Tongue (tissue), 2 donors: ENCODE results near the gene SH3GLB1. TPM values are rescaled to one million over a fixed set of nuclear protein-coding genes. Genes with fewer than 3 reads are reported as not detected.
"Not testable (repeated sequence)": the region's sequence is repeated elsewhere in the genome, so short reads cannot be mapped to it uniquely, and the experiment has no call there.

Source experiments
- DNase-seq: peaks from one replicate; pipeline ENCODE4 v3.0.0-alpha.2; 2015
- total RNA-seq: library from RNA; depleted of rRNA; stranded (reverse); fragments of >200 nt; gene quantifications from one replicate; pipeline ENCODE4 v1.2.3, GENCODE V29; 2014

The SH3GLB1 gene
- total RNA-seq = 119 TPM

GRCh38 chr1:86704458-86704971 lies at the start of gene SH3GLB1:
Gene SH3GLB1, plus strand, starts transcription at chr1:86704576. Its CDS starts 324 bp downstream, at chr1:86704900.
- DNase-seq = peak; percentile 95

DNA sequence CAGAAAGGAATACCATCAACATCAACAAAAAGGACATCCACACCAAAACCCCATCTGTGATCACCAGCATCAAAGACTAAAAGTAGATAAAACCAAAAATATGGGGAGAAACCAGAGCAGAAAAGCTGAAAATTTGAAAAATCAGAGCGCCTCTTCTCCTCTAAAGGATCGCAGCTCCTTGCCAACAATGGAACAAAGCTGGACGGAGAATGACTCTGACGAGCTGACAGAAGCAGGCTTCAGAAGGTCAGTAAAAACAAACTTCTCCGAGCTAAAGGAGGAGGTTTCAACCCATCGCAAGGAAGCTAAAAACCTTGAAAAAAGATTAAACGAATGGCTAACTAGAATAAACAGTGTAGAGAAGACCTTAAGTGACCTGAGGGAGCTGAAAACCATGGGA lies 46.0 kb upstream of the SH3GLB1 start:
- DNase-seq = not testable (repeated sequence)

- DNase-seq = no peak
Measured at GRCh38 chr1:86666368-86666767, 38.0 kb upstream of the SH3GLB1 start.

DNA sequence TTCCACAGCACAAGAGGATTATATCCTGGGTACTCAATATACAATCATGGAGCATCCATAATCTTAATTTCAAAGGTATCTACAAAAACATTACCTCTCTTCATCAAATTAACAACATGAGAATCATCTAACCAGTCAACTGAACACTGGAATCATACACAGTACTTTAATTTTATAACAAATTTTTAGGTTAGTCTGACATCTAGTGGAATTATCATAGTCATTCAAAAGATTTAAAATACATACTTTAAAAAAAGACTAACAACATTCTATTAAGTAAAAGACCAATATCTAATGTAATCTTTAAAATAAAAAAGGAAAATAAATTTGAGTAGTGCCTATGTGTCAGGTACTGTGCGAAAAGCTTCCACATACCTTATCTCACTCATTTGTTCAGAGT lies 16.8 kb upstream of the SH3GLB1 start:
- DNase-seq = peak; percentile 22

GRCh38 chr1:86692641-86693040 lies 11.7 kb upstream of the SH3GLB1 start:
- DNase-seq = no peak

DNA sequence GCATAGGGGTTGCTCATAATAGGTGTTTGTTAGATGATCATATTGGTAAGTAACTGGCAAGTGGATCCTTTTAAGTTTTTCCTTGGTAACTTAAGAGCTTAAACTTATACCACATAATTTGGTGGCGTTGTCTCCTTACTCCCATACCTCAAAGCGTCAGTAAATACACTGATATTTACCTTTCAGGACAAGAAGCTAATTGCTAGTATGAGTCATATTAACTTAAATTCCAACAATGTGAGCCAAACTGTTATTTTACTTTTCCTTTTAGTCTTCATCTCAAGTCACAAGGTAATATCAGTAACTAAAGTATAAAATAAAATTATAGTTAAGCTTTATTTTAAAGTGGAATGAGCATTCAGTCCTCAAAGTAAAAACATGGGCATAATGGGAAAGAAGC lies 9.0 kb upstream of the SH3GLB1 start:
- no peak for DNase-seq

DNA sequence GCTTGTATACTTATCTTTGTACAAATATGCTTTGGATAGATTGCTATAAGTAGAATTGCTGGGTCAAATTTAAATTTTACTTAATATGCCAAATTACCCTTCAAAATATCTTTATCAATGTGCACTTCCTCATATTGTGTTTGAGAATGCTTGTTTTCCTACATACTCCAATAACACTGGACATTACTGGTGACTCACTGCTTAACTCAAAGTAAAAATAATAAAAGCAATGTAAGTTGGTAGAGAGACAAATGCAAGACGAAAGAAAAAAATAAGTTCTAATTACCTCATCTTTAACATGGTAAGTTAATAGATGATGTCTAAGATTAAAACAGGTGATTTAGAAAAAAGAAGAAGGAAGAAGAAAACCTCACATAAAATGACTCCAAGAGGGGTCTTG lies 7.9 kb upstream of the SH3GLB1 start:
- DNase-seq = no peak

DNA sequence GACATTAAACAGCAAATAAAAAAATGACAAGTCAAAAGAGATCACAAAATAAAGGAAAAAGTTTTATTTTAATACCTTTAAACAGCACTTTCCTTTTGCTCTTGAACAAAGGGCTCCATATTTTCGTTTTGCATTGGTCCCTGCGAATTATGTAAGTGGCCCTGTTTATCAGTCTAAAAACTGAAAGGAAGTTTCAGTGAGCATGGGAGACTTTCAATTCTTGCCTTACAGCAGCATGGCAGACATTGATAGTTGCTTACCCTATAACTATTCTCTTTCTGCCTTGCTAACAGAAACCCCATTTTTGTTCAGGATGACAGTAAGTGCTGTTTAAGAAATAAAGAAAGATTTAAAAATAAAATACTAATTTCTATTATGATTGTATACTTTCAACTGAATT lies 5.2 kb upstream of the SH3GLB1 start:
- no peak for DNase-seq

- no peak for DNase-seq
Measured at GRCh38 chr1:86701731-86702130, 2.6 kb upstream of the SH3GLB1 start.

DNA sequence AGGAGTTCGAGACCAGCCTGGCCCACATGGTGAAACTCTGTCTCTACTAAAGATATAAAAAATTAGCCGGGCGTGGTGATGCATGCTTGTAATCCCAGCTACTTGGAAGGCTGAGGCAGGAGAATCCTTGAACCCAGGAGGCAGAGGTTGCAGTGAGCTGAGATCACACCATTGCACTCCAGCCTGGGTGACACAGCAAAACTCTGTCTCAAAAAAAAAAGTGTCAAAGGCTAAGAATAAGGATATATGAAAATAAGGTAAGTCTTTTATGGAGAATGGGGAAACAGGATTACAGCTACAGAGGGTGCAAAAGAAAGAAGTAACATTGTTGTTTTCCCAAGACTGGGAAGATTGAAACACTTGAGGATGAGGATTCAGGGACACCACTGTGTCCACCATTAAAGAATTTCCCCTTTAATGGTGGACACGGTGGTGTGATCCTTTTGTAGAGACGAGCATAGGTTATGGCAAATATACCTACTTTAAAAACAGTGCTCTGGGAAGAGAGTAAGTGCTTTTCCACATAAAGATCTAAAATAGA lies 1.4 kb upstream of the SH3GLB1 start:
- not testable (repeated sequence) for DNase-seq

GRCh38 chr1:86703696-86704457 lies 499 bp upstream of the SH3GLB1 start:
- no peak for DNase-seq

DNA sequence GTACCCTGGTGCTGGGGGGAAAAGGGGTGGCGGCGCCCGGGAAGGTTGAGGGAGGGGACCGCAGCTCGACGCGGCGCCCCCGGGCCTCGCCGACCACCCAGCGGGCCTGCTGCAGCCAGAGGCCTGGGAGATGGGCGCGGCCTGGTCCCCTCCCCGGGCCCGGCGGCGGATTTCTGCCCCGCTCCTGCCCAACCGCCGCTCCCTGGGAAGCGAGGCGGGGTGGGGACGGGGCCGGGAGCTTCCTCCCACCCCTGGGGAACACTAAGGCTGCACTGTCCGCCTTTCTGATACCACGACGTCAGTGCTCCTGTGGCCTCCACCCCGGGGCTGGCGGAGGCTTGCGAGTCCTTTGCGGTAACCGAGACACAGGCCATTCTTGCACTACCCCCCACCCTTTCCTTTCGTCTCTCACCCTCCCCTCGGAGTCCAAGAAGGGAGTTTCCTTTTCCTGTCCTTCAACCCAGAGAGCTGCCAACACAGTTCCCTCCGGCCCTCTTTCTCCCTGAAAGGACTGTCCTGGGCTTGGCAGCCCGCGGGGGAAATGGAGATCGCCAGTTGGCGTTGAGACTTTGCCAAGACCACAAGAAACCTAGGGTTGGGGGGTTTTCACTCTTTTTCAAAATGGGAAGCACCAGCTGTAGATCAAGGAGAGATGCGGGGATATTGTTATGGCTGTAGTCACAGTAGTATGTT lies 742 bp downstream of the SH3GLB1 start:
- peak; percentile 81 for DNase-seq

GRCh38 chr1:86705665-86705985 lies 1.2 kb downstream of the SH3GLB1 start:
- no peak for DNase-seq

- DNase-seq = no peak
Measured at GRCh38 chr1:86706018-86706635, 1.8 kb downstream of the SH3GLB1 start.

DNA sequence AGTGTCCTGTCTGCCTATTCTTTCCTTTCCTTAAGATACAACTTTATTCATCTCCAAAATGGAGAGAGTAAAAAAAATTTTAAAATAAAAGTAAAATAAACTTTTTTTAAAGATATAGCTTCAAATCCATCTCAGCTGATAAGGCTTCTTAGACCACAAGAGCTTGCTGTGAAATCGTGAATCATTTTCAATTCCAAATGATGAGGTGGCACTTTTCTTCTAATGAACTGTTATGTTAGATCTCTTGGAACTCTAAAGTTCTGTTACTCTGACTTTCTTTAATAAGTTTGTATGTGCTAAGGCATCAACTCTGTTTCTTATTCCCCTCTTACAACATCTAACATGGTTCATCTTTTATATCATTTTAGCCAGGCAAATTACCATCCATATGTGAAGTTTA lies 4.5 kb downstream of the SH3GLB1 start:
- no peak for DNase-seq

DNA sequence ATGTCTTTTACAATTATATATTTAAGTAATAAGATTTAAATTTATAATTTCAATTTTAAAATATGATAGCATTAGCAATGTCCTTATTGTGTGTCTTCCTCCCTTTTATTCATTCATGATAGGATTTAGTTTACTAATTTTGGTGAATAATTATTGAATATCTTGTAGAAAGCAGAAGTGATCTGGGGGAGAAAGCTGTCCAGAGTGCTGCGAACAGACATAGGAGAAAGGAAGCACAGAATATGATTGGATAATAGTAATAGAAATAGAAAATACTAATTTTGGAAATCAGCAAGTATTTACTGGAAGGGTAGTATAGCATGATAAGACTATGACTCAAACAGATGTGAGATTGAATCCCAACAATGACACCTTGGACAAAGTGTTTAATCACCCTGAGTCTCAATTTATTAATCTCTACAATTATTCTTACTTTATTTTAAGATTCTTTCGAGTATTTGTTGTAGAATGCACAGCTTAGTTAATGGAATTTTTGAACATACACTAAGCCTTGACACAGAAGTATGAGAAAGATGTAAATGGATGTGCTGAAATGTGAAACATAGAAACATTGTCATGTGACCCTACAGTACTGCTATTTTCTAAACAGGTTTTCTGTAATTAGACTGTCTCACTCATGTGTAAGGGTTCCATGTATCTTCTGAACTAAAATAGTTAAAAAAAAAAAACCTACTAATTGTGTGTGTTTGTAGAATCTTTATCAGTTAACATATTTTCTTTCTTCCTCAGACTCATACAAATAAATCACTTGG lies 7.9 kb downstream of the SH3GLB1 start:
- no peak for DNase-seq

- no peak for DNase-seq
Measured at GRCh38 chr1:86713477-86713876, 9.1 kb downstream of the SH3GLB1 start.

DNA sequence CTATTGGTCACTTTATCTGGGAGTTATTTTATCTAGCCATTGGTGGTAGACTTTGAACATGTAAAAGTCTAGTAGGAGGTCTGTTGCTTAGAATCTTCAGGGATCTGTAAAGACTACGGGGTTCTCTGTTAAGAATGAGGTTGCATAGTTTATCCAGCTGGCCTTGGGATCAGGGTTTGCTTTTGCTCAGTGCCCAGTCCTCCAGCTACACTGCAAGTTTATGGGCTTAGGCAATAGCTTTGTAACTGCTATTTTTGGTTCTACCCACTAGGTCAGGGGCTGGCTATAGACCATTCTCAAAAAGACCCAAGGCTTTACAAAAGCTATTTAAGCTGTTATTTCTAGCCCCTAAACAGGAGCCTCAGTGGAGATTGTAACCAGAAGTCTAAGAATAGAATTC lies 9.8 kb downstream of the SH3GLB1 start:
- DNase-seq = peak; percentile 21

DNA sequence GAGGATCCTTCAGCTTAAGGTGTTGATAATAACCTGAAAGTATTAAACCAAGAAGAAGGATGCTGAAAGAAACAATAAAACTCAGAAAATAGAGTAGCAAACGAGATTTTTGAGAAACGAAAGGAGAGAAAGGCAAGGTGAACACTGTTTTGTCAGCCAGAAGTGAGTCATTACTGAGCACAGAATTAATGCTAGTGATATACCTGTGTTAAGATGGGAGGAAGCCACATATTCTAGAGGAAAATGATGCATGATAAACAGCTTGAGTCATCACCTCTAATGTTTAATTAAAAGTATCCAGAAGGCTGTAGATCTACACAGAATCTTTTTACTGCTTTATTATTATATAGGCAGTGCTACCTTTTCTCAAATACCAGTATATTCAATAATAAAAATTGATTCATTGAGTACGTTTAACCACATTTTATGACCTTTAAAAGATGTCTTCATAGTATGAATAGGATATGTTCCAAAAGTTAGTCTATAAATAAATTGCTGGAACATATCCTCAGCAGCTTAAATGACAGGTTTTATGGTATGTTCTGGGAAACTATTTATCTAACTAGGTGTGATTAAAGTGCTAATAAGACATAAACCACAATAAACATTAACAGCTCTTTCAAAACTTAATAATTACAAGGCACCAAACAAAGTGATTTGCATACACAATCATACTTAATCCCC lies 10.3 kb downstream of the SH3GLB1 start:
- no peak for DNase-seq

DNA sequence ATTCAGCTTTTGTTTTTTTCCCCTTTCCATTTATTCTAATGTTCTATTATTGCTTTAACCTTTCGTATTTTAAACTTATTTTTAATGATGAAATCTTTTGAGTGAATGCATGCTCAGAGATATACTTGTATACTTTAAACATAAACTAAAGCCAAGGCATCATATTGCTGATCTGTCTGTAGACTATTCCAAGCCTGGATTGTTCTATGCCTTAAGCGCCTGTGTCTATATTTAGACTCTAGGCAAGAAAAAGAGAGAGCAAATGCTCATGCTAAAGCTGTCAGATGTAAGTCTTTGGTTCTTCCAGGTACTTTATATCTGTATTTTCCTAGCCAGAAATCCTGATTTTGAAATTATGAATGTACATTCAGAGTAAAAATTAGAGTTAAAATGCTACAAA lies 14.4 kb downstream of the SH3GLB1 start:
- DNase-seq = peak; percentile 48

DNA sequence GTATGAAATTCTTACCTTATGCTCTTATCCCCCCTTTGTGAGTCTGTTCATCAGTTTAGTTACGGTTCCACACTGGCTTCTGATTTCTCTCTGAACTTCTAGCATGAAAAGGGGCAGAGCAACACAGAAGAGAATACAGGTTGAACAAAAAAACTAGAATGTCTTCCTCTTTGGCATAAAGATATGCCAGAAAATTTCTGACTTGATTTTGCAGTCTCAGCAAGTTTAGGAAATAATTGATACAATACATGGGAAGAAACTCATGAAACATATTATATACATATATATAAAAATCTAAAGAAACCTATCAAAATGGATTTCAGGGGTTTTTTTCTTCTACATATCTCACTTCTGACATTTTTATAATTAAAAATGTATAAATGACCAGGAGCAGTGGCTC lies 27.0 kb downstream of the SH3GLB1 start:
- no peak for DNase-seq

DNA sequence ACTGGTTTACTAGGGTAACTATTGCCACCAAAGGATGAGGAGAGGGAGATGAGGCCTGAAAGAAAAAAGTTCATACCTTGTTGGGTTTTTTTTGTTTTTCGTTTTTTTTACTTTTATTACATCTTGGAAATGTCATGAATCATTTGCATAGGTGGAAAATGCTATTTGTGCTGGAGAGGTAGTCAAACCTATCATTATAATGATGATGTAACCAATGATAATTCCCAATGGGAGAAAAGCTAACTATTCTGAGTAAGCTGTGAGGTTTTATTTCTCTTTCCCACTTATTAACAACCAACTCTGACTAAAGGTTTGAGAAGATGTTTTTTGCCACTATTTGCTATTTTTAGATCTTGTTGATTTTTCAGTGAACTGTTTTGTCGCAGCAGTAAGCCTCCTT lies 29.0 kb downstream of the SH3GLB1 start:
- DNase-seq = no peak
